ENCODE data around the gene ADAM12.

ADAM12 gene

DNA sequence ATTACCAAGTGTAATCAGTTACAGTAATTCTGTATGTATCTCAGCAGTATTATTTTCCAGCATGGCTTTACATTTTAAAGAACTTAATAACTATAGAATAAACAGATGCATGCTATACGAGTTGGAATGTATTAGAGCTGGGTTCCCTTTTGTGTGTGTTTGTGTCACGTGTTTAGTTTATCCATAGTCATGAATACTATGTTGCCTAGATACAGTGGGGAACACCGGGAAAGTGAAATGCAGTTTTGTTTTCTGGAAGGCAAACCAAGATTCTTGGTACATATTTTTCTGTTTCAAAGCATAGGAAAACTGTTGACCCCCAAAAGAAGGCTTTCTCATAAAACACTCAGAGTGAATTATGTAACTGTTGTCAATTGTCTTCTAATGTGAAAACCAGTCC, 372.9 kb downstream of the ADAM12 start:
- no peak for TF ChIP-seq POLR2A (IDR thresholded peaks at IDR 0.05; ENCODE audit: low read depth, low read length)
- FAIRE-seq (no peak), DNase-seq (ENCODE audit: insufficient read length, low spot score) (no peak)

DNA sequence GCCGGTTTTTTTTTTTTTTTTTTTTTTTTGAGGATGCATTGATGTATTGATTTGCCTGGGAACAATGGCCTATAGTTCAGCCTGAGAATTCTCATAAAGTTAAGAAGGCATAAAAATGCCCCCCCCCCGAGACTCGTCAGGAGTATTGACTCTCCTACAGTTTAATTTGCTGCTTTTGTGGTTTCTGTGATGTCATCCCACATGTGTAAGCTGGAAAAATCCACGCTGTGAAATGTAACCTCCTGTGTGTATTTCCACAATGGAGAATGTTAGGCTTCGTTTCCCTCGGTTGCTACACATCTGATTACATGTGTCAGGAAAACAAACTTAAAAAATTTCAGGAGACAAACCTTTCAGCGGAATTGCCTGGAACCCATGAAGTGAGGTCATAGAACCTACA, 374.0 kb downstream of the ADAM12 start:
- no peak for TF ChIP-seq POLR2A (IDR thresholded peaks at IDR 0.05; ENCODE audit: low read depth, low read length)
- FAIRE-seq (peak; percentile 57), DNase-seq (ENCODE audit: insufficient read length, low spot score) (no peak)

GRCh38 chr10:126013489-126014281, 374.6 kb downstream of the ADAM12 start:
- peak; percentile 99 for FAIRE-seq
- peak; percentile 51 for DNase-seq (ENCODE audit: insufficient read length, low spot score)
- TF ChIP-seq POLR2A (IDR thresholded peaks at IDR 0.05; ENCODE audit: low read depth, low read length): no peak

- peak; percentile 19 for DNase-seq (ENCODE audit: insufficient read length, low spot score)
- TF ChIP-seq POLR2A (IDR thresholded peaks at IDR 0.05; ENCODE audit: low read depth, low read length): no peak
- peak; percentile 58 for FAIRE-seq
Observed at GRCh38 chr10:126012485-126012884, 375.8 kb downstream of the ADAM12 start.

DNA sequence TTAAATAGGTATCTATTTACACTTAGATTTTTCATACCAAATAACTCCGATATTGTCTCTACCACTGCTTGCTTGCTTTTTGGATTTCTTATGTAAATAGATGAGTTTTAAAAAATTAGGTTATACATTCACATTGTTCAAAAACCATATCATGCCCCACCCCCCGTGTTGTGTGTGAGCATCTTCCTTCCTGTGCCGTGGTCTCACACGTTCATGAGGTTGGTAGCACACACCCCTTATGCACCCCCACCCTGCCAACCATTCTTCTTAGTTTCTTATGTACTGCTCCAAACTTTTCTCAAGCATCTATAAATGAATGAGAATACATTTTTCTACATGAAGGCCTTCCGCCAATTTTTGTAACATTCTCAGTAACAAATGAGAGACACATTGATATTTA, 376.3 kb downstream of the ADAM12 start:
- no peak for FAIRE-seq
- no peak for TF ChIP-seq POLR2A (IDR thresholded peaks at IDR 0.05; ENCODE audit: low read depth, low read length)
- DNase-seq (ENCODE audit: insufficient read length, low spot score): no peak

- DNase-seq (ENCODE audit: insufficient read length, low spot score): no peak
- TF ChIP-seq POLR2A (IDR thresholded peaks at IDR 0.05; ENCODE audit: low read depth, low read length): no peak
- no peak for FAIRE-seq
Observed at GRCh38 chr10:126009650-126010049, 378.6 kb downstream of the ADAM12 start.

DNA sequence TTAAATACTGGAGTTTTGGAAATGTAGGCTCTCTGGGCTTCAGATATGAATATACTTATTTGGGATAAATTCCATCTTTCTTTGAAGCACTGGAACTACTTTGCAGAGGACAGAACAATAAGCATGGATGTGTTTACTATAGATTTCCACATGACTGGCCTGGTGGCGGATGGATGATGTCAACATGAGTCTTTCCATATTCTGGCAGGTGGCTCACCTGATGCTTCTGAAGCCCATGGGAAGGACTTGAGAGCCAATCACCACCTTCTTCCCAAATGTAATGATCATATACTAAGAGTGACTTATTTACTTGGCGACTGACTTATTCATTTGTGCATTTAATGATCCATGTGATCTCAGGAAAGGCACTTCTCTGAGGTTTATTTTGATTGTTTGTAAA, 381.4 kb downstream of the ADAM12 start:
- TF ChIP-seq POLR2A (IDR thresholded peaks at IDR 0.05; ENCODE audit: low read depth, low read length): no peak
- FAIRE-seq (no peak), DNase-seq (ENCODE audit: insufficient read length, low spot score) (no peak)

DNA sequence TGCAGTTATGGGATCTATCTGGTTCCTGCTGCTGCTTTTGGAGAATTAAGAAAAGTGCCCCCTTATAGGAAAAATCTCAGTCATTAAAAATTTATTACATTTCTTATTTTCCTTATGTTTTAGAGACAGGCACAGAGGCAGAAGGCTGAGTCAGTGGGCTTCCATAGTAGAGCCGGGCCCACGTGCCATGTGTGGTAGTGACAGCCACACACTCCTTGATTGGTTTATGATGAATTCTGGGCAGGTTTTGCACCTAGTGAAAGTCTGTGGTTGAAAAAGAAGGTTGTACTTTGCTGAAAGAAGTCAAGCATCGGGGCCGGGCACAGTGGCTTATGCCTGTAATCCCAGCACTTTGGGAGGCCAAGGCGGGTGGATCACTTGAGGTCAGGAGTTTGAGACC, 382.0 kb downstream of the ADAM12 start:
- FAIRE-seq (no peak), DNase-seq (ENCODE audit: insufficient read length, low spot score) (no peak)
- TF ChIP-seq POLR2A (IDR thresholded peaks at IDR 0.05; ENCODE audit: low read depth, low read length): no peak

- DNase-seq (ENCODE audit: insufficient read length, low spot score): no peak
- TF ChIP-seq POLR2A (IDR thresholded peaks at IDR 0.05; ENCODE audit: low read depth, low read length): no peak
- FAIRE-seq: no peak
Observed at GRCh38 chr10:126004752-126005151, 383.5 kb downstream of the ADAM12 start.

DNA sequence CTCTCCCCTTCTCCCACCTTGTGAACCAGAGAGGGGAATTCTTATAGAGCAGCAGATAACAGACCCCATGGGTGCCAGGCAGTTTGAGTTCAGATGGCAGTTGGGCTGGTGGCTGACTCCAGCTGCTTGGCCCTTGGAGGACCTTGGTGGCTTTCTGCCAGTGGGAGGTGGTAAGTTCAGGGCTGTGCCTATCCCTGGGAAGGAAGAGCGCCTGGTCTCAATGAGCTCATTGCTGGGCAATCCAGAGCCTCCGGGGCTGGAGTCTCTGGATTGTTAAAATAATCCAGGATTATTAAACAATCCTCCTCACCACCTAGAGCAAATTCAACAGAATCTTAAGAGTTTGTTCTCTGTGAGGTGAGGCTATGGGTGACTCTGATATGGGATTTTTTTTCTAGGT, 386.7 kb downstream of the ADAM12 start:
- no peak for TF ChIP-seq POLR2A (IDR thresholded peaks at IDR 0.05; ENCODE audit: low read depth, low read length)
- DNase-seq (ENCODE audit: insufficient read length, low spot score): peak; percentile 62
- FAIRE-seq: peak; percentile 94

- DNase-seq (ENCODE audit: insufficient read length, low spot score) (no peak), FAIRE-seq (no peak)
Observed at GRCh38 chr10:125999694-126000093, 388.6 kb downstream of the ADAM12 start.

GRCh38 chr10:125997586-125997985, 390.7 kb downstream of the ADAM12 start:
- no peak for FAIRE-seq
- no peak for TF ChIP-seq POLR2A (IDR thresholded peaks at IDR 0.05; ENCODE audit: low read depth, low read length)
- DNase-seq (ENCODE audit: insufficient read length, low spot score): no peak

More at GRCh38 chr10:125999694-126000093, 388.6 kb downstream of the ADAM12 start:
- no peak for TF ChIP-seq POLR2A (IDR thresholded peaks at IDR 0.05; ENCODE audit: low read depth, low read length)

GRCh38 chr10:125995726-125996304, 392.5 kb downstream of the ADAM12 start:
- FAIRE-seq: no peak
- DNase-seq (ENCODE audit: insufficient read length, low spot score): no peak
- no peak for TF ChIP-seq POLR2A (IDR thresholded peaks at IDR 0.05; ENCODE audit: low read depth, low read length)

- FAIRE-seq: no peak
- TF ChIP-seq POLR2A (IDR thresholded peaks at IDR 0.05; ENCODE audit: low read depth, low read length): no peak
- no peak for DNase-seq (ENCODE audit: insufficient read length, low spot score)
Observed at GRCh38 chr10:125994601-125995000, 393.7 kb downstream of the ADAM12 start.

DNA sequence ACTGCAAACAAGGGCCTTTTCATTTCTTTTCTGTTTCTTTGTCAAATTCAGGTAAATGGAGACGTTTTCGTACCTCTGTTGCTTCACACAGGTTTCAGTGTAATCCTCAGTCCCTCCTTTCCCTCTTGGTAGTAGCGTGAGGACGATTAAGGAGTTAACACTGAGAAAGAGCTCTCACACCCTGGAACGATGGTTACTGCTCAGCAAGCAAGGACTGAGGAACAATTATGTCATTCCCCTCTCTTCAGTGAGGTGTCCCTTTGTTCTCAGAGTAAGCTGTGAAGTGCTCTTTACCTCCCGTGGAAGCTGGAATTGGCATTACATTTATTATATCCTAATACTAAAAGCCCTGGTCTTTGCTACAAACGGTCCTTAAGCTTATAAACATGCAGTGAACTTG, 396.0 kb downstream of the ADAM12 start:
- DNase-seq (ENCODE audit: insufficient read length, low spot score) (no peak), FAIRE-seq (no peak)
- TF ChIP-seq POLR2A (IDR thresholded peaks at IDR 0.05; ENCODE audit: low read depth, low read length): no peak

Data from H54 (cell line).